Ovary (tissue), 9 donors: ENCODE measurements around the gene SH3GL3. TPM values are rescaled to one million over a fixed set of nuclear protein-coding genes. Genes with fewer than 3 reads are reported as not detected.

Experiments
- DNase-seq, 5 donors: peaks; one replicate each; pipeline ENCODE4 v3.0.0-alpha.2; 2019 to 2020
- H3K27ac ChIP-seq, 2 donors: fragments of 200-600 bp; one replicate each; pipeline versions ENCODE4 v1.5.1 to v1.8.0; 2019 to 2022
- H3K27me3 ChIP-seq: fragments of 200-600 bp; one replicate; pipeline ENCODE4 v1.8.0; 2022
- H3K36me3 ChIP-seq: fragments of 200-600 bp; sonication (generic); one replicate; pipeline ENCODE4 v1.5.1; 2019
- H3K4me1 ChIP-seq: one replicate; pipeline ENCODE4 v1.8.1; 2013; ENCODE audit warnings: mild to moderate bottlenecking, moderate library complexity; ENCODE audit not compliant: insufficient read depth
- H3K4me3 ChIP-seq: fragments of 200-600 bp; sonication (generic); one replicate; pipeline ENCODE4 v1.5.1; 2017
- H3K9me3 ChIP-seq, 2 donors: fragments of 200-600 bp in 1 of 2; sonication (generic) in 1 of 2; one replicate each; pipeline versions ENCODE4 v1.5.1 to v1.8.1; 2013 to 2019; ENCODE audit warnings: mild to moderate bottlenecking in 1 of 2, moderate library complexity in 1 of 2
- CTCF ChIP-seq, 3 donors: fragments of 450-650 bp in 2 of 3; fragments of 200-600 bp in 1 of 3; IDR thresholded peaks; one replicate each; pipeline versions ENCODE4 v1.5.1 to v1.8.0; 2016 to 2022; ENCODE audit warnings: antibody characterized with exemption in 3 of 3, mild to moderate bottlenecking in 1 of 3
- EP300 ChIP-seq: sonication (generic); formaldehyde crosslinking; IDR thresholded peaks from one replicate; pipeline ENCODE4 v1.6.1; 2017; ENCODE audit warnings: antibody characterized with exemption
- POLR2A ChIP-seq: fragments of 450-650 bp; IDR thresholded peaks from one replicate; pipeline ENCODE4 v1.6.1; 2017; ENCODE audit warnings: antibody characterized with exemption, mild to moderate bottlenecking, moderate library complexity
- WGBS, 3 donors: extraction: QIAGEN DNeasy Blood & Tissue Kit in 1 of 3; methylation state at CpG; one replicate each; pipeline versions ENCODE4 v1.1.5 to v1.1.7; 2013 to 2017; 5-methylcytosine and 5-hydroxymethylcytosine counted together
- intact Hi-C, 4 donors: fragments of 100-400 bp; cut with DNase I; formaldehyde crosslinking; loops; one replicate each; pipeline versions ENCODE4 v1.11.0 to v1.15.1; 2022 to 2023
- polyA plus RNA-seq, 2 donors: library from polyadenylated mRNA; stranded (reverse); fragments of 200-250 nt in 1 of 2; fragments of 350-450 nt in 1 of 2; fragmentation: Illumina TruSeq in 1 of 2; extraction: RNeasy Lipid Tissue Mini Kit (QIAGEN cat#74804) in 1 of 2; gene quantifications; one replicate each; pipeline ENCODE4 v1.2.3, GENCODE V29; 2013 to 2014
- total RNA-seq, 7 donors: library from RNA; depleted of rRNA in 2 of 7; stranded (reverse); fragments of >200 nt in 2 of 7; fragmentation: NEBNext Ultra II Directional in 3 of 7; extraction: Animal tissue kit (Norgen Biotek cat#: 25700) in 3 of 7; gene quantifications; one replicate each; pipeline versions ENCODE4 v1.1.0 to v1.2.4, GENCODE V29; 2016 to 2023
- donor health status: DM: no; HTN: no; CAD: no; lungs with moderate emphysema.
- donor health status: DM: no; HTN: no; CAD: no.
- donor health status: Bipolar disorder and iron deficiency.
- donor health status: DM: yes; HTN: yes; CAD: no.
- donor health status: DM: no; HTN: no; CAD: no.
- donor health status: DM: yes; HTN: yes; CAD: no.

Gene SH3GL3
- total and polyA plus RNA-seq, 9 donors: 0.25 to 4.9 (median 0.55) TPM; not detected in 1

- Histone ChIP-seq H3K9me3 (no peaks in the 10 kb centered on the region), H3K4me1 (no peaks in the 10 kb centered on the region), H3K36me3 (no peaks in the 10 kb centered on the region), H3K27me3 (no peaks in the 10 kb centered on the region), H3K4me3 (no peak overlapping the region), H3K27ac (no peak overlapping the region)
- intact Hi-C loops: no loop called here
- DNase-seq: no peak
- TF ChIP-seq POLR2A: no peak
- WGBS, 3 donors: 74 to 90% (median 76%) methylated on average over 2 of the region's 2 CpGs
Observed at GRCh38 chr15:83631534-83631933, 184.4 kb downstream of the SH3GL3 start.

DNA sequence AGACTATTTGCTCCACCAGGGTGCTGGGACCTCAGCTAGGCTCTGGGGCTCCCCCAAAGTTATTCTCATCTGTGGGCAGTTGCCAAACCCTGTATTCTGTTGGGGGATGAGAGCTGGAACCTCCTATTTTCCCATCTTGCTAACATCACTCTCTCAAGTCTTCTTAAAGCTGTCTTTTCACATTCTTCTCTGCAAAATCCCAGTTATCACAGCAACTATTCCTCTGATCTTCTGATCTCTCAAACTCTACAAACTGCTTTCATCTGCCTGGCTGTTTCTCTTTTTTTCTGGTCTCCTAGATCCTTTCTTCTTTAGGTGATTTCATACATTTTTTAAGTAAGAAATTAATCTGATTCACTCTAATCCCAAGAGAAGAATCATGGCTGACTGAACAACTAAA lies 196.1 kb downstream of the SH3GL3 start:
- H3K36me3 ChIP-seq: no peaks in the 10 kb centered on the region
- intact Hi-C loops: no loop called here
- no peak overlapping the region for H3K4me3 ChIP-seq
- H3K27ac ChIP-seq: no peak overlapping the region
- H3K27me3 ChIP-seq: no peaks in the 10 kb centered on the region
- DNase-seq: no peak
- H3K9me3 ChIP-seq: no peaks in the 10 kb centered on the region
- no peak for TF ChIP-seq POLR2A
- TF ChIP-seq EP300: no peak
- TF ChIP-seq CTCF (IDR thresholded peaks at IDR 0.05): no peak
- H3K4me1 ChIP-seq: no peaks in the 10 kb centered on the region

- DNase-seq: no peak
- TF ChIP-seq CTCF (IDR thresholded peaks at IDR 0.05): no peak
- TF ChIP-seq POLR2A: no peak
- TF ChIP-seq EP300: no peak
- intact Hi-C loops: no loop called here
- no peak overlapping the region for H3K4me3 ChIP-seq
- 94 to 100% (median 97%) methylated on average over 1 of the region's 1 CpG for WGBS, 3 donors
- H3K4me1 ChIP-seq: no peaks in the 10 kb centered on the region
- no peaks in the 10 kb centered on the region for H3K9me3 ChIP-seq
- no peaks in the 10 kb centered on the region for H3K36me3 ChIP-seq
- no peaks in the 10 kb centered on the region for H3K27me3 ChIP-seq
- H3K27ac ChIP-seq: no peak overlapping the region
Observed at GRCh38 chr15:83644439-83644838, 197.3 kb downstream of the SH3GL3 start.

DNA sequence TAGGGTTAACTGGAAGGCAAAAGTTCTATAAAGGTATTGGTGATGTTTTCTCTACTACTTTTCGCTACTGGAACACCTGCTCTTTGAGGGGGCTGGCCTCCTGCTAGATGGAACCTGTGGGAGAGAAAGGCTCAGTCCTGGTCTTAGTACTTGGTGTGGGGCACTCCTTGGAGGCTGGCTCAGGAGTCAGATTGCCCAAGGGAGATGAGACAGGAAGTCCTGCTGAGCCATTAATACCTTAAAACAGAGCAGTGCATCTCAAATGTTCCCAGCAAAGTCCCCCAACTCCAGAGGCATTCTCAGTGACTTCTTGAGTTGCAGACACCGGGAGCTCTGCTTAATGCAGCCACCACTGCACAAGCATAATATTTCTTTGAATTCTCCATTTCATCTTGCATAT lies 203.7 kb downstream of the SH3GL3 start:
- Histone ChIP-seq H3K9me3 (no peaks in the 10 kb centered on the region), H3K27me3 (no peaks in the 10 kb centered on the region), H3K27ac (no peak overlapping the region), H3K4me3 (no peak overlapping the region), H3K36me3 (no peaks in the 10 kb centered on the region), H3K4me1 (peaks cover 2% of the 10 kb centered on the region)
- DNase-seq: no peak
- TF ChIP-seq EP300 (no peak), POLR2A (no peak), CTCF (IDR thresholded peaks at IDR 0.05) (no peak)
- intact Hi-C loops: no loop called here
- 78 to 82% (median 79%) methylated on average over 2 of the region's 2 CpGs for WGBS, 3 donors

- H3K36me3 ChIP-seq: no peaks in the 10 kb centered on the region
- TF ChIP-seq CTCF (IDR thresholded peaks at IDR 0.05): no peak
- no peak for TF ChIP-seq EP300
- no peak for TF ChIP-seq POLR2A
- H3K4me1 ChIP-seq: peaks cover 2% of the 10 kb centered on the region
- no peak for DNase-seq
- 80 to 85% (median 83%) methylated on average over 6 of the region's 6 CpGs for WGBS, 3 donors
- no peak overlapping the region for H3K27ac ChIP-seq
- H3K4me3 ChIP-seq: no peak overlapping the region
- no peaks in the 10 kb centered on the region for H3K27me3 ChIP-seq
- H3K9me3 ChIP-seq: no peaks in the 10 kb centered on the region
- intact Hi-C loops: no loop called here
Observed at GRCh38 chr15:83651541-83651940, 204.4 kb downstream of the SH3GL3 start.
